ENCODE results near the gene PYY. TPM values are rescaled to one million over a fixed set of nuclear protein-coding genes. Genes with fewer than 3 reads are reported as not detected.

PYY gene
- total RNA-seq, 1 donor from 2014 or later = not detected

- H3K36me3 Mint-ChIP-seq (ENCODE audit: unreplicated experiment) = peaks cover 2% of the 10 kb centered on the region
- no peak for DNase-seq (ENCODE audit: extremely low spot score, unreplicated experiment)
- no peak overlapping the region for H3K4me3 Mint-ChIP-seq (ENCODE audit: unreplicated experiment)
- no peak overlapping the region for H3K27ac Mint-ChIP-seq (ENCODE audit: unreplicated experiment)
- H3K9me3 Mint-ChIP-seq (ENCODE audit: unreplicated experiment) = no peaks in the 10 kb centered on the region
- peaks cover 25% of the 10 kb centered on the region for H3K4me1 Mint-ChIP-seq (ENCODE audit: unreplicated experiment)
- no peak for TF ChIP-seq CTCF (IDR thresholded peaks at IDR 0.05)
- peaks cover 6% of the 10 kb centered on the region for H3K27me3 Mint-ChIP-seq (ENCODE audit: unreplicated experiment)
These were observed 48.2 kb downstream of the PYY start for GRCh38 chr17:43905400-43905984.

Other genes with a start within 250 kb of the PYY start
- gene SOST, start 195.1 kb downstream of the PYY start, total RNA-seq = not detected in 2 replicates
- 36.4 and 37.0 TPM in 2 replicates for gene DUSP3, start 175.0 kb downstream of the PYY start, total RNA-seq
- not detected in 2 replicates for gene CFAP97D1, start 173.5 kb downstream of the PYY start, total RNA-seq
- 5.9 and 6.1 TPM in 2 replicates for gene MPP3, start 120.8 kb downstream of the PYY start, total RNA-seq
- not detected in 2 replicates for gene CD300LG, start 106.8 kb downstream of the PYY start, total RNA-seq
- gene MPP2, start 46.4 kb downstream of the PYY start, total RNA-seq = 3.5 and 4.4 TPM in 2 replicates
- not detected in 2 replicates for gene PPY, start 11.5 kb downstream of the PYY start, total RNA-seq
- gene NAGS, start 50.7 kb upstream of the PYY start, total RNA-seq = 0.29 and 0.78 TPM in 2 replicates
- gene TMEM101, start 61.0 kb upstream of the PYY start, total RNA-seq = 21.7 and 23.6 TPM in 2 replicates
- gene LSM12, start 112.7 kb upstream of the PYY start, total RNA-seq = 49.3 and 49.5 TPM in 2 replicates
- 60.3 TPM in 2 replicates for gene G6PC3, start 116.8 kb upstream of the PYY start, total RNA-seq
- gene HDAC5, start 169.7 kb upstream of the PYY start, total RNA-seq = 42.0 and 44.4 TPM in 2 replicates
- 2.2 and 2.3 TPM in 2 replicates for gene HROB, start 188.0 kb upstream of the PYY start, total RNA-seq
- gene ASB16, start 216.8 kb upstream of the PYY start, total RNA-seq = not detected in 2 replicates
- 39.3 and 41.3 TPM in 2 replicates for gene TMUB2, start 233.0 kb upstream of the PYY start, total RNA-seq
- 86.2 and 89.0 TPM in 2 replicates for gene ATXN7L3, start 245.9 kb upstream of the PYY start, total RNA-seq

Data from osteocyte (in vitro differentiated cells).